GM18499 (cell line): Measurements from ENCODE around the gene DAZAP1.

ENCODE experiments used
- ATAC-seq: cut with Tn5 transposase; IDR thresholded peaks from one replicate; pipeline ENCODE4 v1.9.1; 2021; ENCODE audit warnings: moderate number of reproducible peaks; ENCODE audit not compliant: insufficient read depth, unreplicated experiment

The DAZAP1 gene

GRCh38 chr19:1376415-1376805 is 31.0 kb upstream of the DAZAP1 start:
- no peak for ATAC-seq

GRCh38 chr19:1377176-1377964 is 30.0 kb upstream of the DAZAP1 start:
- ATAC-seq, result no peak

- ATAC-seq, result no peak
Measured at GRCh38 chr19:1377965-1378785, 29.2 kb upstream of the DAZAP1 start.

GRCh38 chr19:1379126-1379905 is 28.1 kb upstream of the DAZAP1 start:
- ATAC-seq, result no peak

- no peak for ATAC-seq
Measured at GRCh38 chr19:1379961-1380489, 27.4 kb upstream of the DAZAP1 start.

- ATAC-seq, result no peak
Measured at GRCh38 chr19:1382250-1382649, 25.1 kb upstream of the DAZAP1 start.

- no peak for ATAC-seq
Measured at GRCh38 chr19:1383017-1383311, 24.4 kb upstream of the DAZAP1 start.

- peak; percentile 48 for ATAC-seq
Measured at GRCh38 chr19:1383312-1384084, 23.9 kb upstream of the DAZAP1 start, which contains the start of gene NDUFS7. TSS of gene NDUFS7 (plus strand) at chr19:1383907. CDS start at chr19:1383927, 20 bp downstream.

GRCh38 chr19:1384085-1384462 is 23.3 kb upstream of the DAZAP1 start:
- ATAC-seq, result no peak

- no peak for ATAC-seq
Measured at GRCh38 chr19:1384478-1385110, 22.8 kb upstream of the DAZAP1 start.

- ATAC-seq, result no peak
Measured at GRCh38 chr19:1385816-1386215, 21.6 kb upstream of the DAZAP1 start.

- no peak for ATAC-seq
Measured at GRCh38 chr19:1386945-1387683, 20.3 kb upstream of the DAZAP1 start.

- no peak for ATAC-seq
Measured at GRCh38 chr19:1387684-1388636, 19.4 kb upstream of the DAZAP1 start.

GRCh38 chr19:1388637-1389026 is 18.8 kb upstream of the DAZAP1 start:
- ATAC-seq, result no peak

GRCh38 chr19:1389033-1389940 is 18.1 kb upstream of the DAZAP1 start:
- no peak for ATAC-seq

- ATAC-seq, result no peak
Measured at GRCh38 chr19:1390890-1391423, 16.4 kb upstream of the DAZAP1 start.
